GM18867 (cell line): ENCODE data around the gene GNA14.
"Not testable (repeated sequence)": the region's sequence is repeated elsewhere in the genome, so short reads cannot be mapped to it uniquely, and the experiment has no call there.

Experiments
- ATAC-seq: cut with Tn5 transposase; IDR thresholded peaks from one replicate; pipeline ENCODE4 v1.9.1; 2021; ENCODE audit warnings: mild to moderate bottlenecking, moderate library complexity; ENCODE audit not compliant: unreplicated experiment

Gene GNA14

DNA sequence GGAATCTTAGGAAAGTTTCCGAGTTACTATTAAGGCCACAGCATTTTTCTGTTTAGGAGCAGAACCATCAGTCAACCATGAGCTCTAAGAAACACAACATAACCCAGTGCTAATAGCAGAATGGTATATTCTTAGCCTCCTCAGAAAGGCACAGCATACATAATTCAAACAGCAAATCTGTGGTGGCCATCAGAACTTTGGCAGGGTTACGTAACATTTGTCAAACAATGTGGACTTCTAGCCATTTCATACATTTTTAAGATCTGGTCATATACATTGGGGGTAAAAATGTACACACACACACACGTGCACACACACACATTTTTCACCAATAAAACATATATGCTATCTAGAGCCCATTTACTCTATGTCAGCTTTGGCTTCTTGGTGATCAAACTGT is 225.2 kb downstream of the GNA14 start:
- ATAC-seq: no peak

DNA sequence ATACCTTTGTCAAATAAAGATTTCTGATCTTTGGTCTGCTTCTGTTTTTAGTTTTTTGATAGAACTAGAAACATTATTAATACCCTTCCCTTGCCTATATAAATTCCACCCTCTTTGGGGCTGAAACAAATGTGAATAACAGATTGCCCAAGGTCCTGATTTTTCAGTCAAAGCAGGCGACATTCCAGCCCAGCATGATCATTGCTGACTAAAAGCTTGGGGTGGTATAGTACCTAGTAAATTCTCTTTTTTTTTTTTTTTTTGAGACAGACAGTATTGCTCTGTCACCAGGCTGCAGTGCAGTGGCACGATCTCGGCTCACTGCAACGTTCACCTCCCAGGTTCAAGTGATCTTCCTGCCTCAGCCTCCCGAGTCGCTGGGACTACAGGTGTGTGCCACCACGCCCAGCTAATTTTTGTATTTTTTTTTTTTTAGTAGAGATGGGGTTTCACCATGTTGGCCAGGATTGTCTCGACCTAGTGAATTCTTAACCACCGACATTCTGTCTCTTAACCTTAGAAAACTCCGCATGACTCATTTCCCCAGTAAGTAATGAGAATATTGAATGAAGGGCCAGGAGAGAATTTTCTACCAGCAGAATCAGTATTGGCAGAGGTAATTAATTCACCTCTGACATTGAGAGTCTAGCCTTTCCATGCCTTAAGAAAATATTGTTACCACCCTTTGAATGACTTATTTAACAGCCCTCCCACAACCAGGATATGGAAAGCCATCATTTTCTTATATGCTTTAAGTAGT is 226.4 kb downstream of the GNA14 start:
- no peak for ATAC-seq

DNA sequence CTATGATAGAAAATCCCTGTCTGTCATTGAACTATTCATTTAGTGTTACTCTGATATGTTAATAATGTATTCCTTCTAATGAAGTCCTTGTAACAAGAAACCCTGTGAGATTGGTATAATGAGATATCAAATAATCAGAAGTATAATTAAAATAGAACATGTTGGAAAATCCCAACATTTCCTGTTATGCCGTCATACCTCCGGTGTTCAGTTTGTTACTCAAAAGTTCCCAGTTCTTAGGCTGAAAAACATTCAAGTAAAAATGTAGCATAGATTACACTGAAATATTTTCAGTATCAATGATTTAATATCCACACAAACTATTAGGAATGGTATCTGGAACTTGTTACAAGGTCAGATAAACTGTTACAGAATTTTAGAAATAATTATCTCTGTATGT is 227.5 kb downstream of the GNA14 start:
- no peak for ATAC-seq

DNA sequence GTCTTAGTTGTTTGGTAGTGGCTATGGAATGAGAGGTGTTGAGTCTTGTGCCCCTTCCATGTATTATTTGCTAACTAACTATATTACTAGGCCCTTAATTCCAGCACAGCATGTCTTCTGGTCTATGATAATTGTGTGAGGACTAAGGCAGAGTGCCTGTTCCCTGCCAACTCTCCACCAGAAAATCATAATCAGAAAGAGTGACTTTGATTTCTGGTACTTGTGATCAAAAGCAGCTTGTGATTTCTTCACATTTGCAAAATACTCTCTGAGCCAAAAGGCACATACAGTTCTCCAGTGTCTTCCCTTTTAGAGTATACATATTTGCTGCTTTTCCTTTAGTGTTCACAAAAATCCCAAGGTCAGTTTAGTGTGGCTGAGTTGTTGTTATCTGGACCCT is 229.9 kb downstream of the GNA14 start:
- no peak for ATAC-seq

DNA sequence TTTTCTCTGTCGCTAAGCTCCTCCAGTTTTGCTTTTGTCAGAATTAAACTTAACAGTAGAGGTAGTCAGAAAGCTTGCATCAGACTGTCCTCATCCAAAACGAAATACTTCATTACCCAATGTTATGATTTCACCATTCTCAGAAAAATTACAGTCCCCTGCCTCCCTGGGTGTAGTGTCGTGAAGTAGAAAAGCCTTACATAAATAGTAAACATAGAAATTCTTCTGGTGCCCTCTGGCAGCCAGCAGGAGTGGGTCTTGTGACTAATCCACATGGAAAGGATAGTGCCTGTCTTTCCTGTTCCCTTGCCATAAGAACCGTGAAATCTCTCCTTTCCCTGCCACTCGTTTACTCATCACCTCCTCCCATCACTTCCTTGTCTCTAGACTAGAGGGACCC is 230.6 kb downstream of the GNA14 start:
- no peak for ATAC-seq

DNA sequence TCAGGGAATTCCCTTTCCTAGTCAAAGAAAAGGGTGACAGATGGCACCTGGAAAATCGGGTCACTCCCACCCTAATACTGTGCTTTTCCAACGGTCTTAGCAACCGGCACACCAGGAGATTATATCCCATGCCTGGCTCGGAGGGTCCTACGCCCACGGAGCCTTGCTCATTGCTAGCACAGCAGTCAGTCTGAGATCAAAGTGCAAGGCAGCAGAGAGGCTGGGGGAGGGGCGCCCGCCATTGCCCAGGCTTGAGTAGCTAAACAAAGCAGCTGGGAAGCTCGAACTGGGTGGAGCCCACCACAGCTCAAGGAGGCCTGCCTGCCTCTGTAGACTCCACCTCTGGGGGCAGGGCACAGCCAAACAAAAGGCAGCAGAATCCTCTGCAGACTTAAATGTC is 239.6 kb downstream of the GNA14 start:
- not testable (repeated sequence) for ATAC-seq

DNA sequence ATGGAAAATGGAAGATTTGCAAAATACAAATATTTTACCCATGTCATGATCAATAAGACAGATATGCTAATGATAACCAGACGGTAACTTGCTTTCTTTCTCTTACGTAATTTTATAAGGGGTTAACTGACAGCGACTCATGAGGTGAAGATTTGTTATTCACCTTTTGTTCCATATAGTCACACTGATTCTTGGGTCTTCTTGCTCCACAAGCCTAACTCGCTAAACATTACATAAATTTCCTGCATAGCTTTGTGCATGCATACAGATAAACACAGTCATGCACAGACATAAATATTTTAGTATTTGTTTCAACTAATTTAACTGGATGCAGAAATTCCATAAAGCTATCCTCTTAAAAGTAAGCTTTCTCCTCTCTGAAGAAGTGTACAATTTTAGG is 244.9 kb downstream of the GNA14 start:
- ATAC-seq: no peak

DNA sequence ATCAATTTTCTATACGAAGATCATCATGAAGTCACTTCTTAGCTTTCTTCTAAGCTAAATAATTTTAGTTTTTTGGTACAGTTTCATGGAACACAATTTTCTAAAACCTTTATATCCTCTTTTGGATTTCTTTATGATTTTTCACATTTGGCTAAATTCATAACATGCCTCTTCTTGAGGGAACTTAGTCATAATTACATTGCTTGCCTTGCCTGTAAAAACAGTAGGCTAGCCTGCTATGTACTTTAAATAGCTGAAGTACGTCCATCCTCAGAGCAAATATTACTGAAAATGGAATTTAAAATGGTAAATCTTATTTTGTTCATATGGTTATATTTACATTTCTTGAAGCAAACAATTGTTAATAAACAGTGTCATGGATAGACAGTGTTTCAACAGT is 245.8 kb downstream of the GNA14 start:
- ATAC-seq: no peak

DNA sequence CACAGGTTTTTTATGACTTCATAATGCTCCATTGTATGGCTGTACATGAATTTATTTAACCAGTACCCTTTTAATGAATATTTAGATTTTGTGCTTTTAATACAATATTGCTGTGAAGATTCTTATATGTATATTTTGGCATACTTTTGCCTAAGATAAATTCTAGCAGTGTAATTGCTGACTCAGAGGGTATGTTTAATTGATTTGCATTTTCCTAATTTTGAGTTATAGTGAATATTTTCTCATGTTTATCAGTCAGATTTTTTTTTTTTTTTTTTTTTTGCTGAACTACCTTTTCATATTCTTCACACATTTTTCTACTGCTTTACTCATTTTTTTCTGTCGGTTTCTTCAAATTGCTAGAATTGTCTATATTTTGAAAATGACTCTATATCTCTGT is 248.2 kb downstream of the GNA14 start:
- no peak for ATAC-seq

DNA sequence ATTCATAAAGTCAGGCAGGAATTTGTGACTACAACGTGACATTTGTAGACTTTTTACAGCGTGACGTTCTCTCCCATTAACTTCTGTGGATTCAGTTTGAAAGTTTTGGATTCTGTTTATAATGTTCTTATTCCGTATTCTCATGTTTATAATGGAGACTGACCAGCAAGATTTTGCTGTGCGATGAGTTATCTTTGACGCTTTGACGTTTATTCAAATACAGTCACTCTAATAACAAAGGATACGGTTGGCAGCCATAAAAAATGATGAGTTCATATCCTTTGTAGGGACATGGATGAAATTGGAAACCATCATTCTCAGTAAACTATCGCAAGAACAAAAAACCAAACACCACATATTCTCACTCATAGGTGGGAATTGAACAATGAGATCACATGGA is 249.5 kb downstream of the GNA14 start:
- not testable (repeated sequence) for ATAC-seq

DNA sequence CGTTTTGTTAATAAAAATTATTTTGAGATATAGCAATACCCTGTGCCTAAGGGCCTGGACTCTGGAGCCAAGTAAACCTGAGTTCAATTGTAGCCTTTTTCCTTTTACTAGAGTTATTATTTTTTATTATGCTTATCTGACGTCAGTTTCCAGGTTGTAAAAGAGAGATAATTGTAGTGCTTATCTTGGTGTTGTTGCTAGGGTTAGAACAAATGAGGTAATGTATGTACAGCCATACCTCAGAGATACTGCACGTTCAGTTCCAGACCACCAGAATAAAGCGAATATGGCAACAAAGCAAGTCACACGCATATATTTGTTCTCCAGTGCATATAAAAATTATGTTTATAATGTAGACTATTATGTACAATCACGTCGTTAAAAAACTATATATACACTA is 255.8 kb downstream of the GNA14 start:
- no peak for ATAC-seq

DNA sequence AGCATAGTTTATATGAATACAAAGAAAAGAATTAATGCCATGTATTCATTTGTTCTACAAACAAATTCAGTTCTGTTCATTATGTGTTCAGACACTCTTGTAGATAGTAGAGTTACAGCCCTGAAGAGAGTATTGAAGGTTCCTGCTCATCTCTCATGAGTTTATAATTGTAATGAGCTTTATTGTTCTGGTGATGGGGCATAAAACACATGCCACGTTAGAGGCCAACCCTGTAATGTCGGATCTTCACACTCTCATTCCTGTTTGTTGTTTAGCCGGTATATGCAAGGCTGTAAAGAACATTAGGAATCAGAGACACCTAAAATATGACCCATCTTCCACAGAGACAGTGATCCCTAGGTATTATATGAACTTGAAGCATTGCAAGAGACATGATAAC is 256.3 kb downstream of the GNA14 start:
- no peak for ATAC-seq

DNA sequence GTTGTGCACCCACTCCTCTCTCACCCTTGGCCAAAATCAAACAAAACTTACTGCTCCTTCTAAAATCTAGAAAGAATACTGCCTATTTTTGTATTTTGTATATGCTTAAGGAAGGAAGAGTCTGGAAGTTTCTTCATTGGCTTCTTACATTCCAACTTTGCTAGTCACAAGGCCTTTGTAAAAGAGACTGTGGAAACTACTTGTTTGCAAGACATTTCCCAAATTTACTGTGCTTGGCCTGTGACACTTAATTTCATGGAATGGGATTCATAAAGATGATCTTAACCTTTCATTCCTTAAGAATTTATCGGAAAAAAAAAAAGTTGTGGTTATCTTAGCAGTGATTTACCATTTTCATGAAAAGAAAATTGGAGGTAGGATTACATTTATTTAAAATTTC is 261.9 kb downstream of the GNA14 start:
- ATAC-seq: no peak

DNA sequence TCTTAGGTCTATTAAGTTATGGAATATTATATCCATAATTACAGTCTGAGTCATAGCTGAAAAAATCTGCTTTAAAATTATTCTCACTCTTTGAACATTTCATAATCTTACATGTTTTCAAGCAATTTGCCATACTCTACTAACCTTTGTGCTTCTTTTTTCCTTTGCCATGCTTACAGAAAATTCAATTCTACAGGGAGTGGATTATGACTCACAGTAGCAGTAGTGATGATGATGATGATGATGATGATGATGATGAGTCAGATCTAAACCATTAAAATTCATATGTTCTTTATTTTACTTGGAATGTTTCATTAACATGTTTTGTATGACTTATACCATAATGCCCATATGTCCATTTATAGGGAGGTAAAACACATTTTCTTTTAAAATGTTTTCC is 263.7 kb downstream of the GNA14 start:
- no peak for ATAC-seq

DNA sequence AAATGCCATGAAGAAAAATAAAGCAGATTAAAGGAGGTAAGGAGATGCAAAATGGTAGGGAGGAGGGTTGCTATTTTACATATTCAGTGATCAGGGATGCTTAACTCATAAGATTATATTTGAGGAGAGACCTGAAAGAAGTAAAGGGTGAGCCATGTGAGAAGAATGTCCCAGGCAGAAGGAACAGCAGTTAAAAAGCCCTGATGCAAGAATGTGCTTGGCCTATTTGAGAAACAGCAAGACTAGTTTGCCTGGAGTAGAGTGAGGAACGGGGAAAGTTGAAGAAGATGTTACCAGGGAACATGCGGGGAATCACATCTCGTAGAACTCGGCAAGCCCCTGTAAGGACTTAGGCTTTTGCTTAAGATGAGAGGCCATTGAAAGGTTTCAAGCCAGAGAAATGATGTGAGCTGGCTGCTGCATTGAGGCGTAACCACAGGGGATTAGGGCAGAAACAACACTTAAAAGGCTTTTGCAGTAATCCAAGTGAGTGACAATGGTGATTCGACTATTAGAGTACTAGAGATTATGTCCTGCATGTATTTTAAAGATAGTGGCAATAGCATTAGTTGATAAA is 272.1 kb downstream of the GNA14 start:
- no peak for ATAC-seq

DNA sequence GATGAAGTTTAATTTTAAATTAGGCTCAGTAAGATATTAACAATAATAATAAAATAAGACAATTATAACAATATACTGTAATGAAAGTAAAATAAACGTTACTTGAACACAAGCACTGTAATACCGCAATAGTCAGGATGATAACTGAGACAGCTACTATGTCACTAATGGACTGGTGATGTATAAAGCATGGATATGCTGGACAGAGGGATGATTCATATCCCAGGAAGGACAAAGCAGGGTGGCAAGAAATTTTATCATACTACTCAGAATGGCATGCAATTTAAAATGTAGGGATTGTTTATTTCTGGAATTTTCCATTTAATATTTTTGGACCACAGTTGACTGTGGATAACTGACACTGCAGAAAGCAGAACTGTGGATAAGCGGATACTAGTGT is 273.9 kb downstream of the GNA14 start:
- ATAC-seq: no peak
